ENCODE results near the gene MBP. TPM values are rescaled to one million over a fixed set of nuclear protein-coding genes. Genes with fewer than 3 reads are reported as not detected.

MBP gene
- total RNA-seq, 1 donor from 2014 or later: 14.5 TPM

DNA sequence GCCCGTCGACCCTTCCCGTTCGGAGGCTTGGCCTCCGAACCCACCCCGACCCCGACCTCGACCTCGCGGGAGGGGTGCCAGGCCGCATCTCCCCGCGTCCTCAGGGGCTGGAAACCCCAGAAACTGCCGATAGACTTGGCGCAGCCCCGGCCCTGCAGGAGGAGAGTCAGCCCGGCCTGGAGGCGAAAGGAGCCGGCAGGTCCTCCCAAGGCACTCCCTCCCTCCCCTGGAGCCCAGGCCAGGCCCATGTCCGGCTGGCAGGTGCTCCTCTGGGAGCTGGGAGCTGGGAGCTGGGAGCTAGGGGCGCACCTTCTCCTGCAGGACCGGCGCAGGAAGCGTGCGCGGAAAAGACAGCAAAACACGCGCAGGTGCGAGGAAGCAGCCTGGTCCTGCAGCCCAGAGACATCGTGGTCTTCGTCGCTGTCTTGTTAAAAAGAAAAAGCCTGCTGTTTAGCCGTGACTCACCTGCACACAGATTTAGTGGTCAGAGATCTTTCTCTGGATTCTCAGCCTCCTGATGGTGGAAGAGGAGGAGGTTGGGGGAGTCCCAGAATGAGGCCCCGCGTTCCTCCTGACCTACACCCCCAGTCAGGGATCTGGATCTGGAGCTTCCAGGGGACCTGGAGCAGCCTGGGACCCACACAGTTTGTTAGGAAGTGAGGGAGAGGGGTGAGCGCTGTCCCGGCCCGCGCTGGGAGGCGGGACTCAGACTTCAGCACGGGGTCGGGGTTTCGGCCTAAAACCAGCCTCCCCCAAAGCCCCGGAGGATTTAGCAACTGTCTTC lies 660 bp upstream of the MBP start:
- peaks cover 24% of the 10 kb centered on the region for H3K4me1 Mint-ChIP-seq (ENCODE audit: unreplicated experiment)
- peaks cover 49% of the 10 kb centered on the region for H3K27me3 Mint-ChIP-seq
- no peaks in the 10 kb centered on the region for H3K9me3 Mint-ChIP-seq
- TF ChIP-seq, protein P1, sequence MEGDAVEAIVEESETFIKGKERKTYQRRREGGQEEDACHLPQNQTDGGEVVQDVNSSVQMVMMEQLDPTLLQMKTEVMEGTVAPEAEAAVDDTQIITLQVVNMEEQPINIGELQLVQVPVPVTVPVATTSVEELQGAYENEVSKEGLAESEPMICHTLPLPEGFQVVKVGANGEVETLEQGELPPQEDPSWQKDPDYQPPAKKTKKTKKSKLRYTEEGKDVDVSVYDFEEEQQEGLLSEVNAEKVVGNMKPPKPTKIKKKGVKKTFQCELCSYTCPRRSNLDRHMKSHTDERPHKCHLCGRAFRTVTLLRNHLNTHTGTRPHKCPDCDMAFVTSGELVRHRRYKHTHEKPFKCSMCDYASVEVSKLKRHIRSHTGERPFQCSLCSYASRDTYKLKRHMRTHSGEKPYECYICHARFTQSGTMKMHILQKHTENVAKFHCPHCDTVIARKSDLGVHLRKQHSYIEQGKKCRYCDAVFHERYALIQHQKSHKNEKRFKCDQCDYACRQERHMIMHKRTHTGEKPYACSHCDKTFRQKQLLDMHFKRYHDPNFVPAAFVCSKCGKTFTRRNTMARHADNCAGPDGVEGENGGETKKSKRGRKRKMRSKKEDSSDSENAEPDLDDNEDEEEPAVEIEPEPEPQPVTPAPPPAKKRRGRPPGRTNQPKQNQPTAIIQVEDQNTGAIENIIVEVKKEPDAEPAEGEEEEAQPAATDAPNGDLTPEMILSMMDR (conservative IDR thresholded peaks at IDR 0.05): no peak
- H3K4me3 Mint-ChIP-seq: peak overlapping the region; percentile 85
- DNase-seq (ENCODE audit: extremely low spot score, unreplicated experiment): peak; percentile 70
- H3K36me3 Mint-ChIP-seq: peaks cover 6% of the 10 kb centered on the region
- H3K27ac Mint-ChIP-seq: peak overlapping the region; percentile 39

DNA sequence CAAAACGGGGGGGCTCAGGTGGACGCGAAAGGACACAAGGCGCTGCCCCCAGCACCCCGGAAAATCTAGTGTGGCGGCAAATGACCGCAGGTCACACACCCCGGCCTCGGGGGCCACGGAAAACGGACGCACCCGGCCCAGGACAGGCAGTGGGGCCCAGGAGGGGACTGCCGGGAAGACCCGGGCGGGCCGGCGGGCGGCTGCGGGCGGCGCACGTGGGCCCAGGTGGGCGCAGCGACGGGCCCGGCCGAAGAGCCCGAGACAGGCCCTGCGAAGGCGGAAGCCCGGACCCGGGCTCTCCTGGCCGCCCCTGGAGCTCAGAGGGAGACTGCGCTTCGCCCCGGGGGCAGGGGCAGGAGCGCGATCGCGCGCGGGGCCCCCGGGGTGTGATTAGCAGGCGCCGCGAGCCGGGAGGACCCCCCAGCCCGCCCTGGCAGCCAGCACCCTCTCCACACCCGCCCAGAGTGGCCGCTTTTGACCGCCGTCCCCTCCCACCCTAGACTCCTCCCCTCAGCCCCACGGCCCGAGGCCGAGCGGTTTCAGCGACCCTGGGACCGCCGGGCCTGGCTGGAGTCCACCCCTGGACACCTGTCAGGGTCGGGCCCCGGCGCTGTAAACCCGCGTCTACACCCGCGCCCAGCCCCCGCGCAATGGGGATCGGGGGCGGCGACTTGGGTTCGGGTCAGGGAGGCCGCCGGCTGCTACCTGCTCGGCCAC lies 773 bp downstream of the MBP start:
- H3K27ac Mint-ChIP-seq: no peak overlapping the region
- H3K9me3 Mint-ChIP-seq: no peaks in the 10 kb centered on the region
- peak; percentile 76 for DNase-seq (ENCODE audit: extremely low spot score, unreplicated experiment)
- peak overlapping the region; percentile 90 for H3K4me3 Mint-ChIP-seq
- H3K27me3 Mint-ChIP-seq: peaks cover 52% of the 10 kb centered on the region
- peaks cover 27% of the 10 kb centered on the region for H3K4me1 Mint-ChIP-seq (ENCODE audit: unreplicated experiment)
- TF ChIP-seq, protein P1 (conservative IDR thresholded peaks at IDR 0.05): no peak
- peaks cover 8% of the 10 kb centered on the region for H3K36me3 Mint-ChIP-seq

DNA sequence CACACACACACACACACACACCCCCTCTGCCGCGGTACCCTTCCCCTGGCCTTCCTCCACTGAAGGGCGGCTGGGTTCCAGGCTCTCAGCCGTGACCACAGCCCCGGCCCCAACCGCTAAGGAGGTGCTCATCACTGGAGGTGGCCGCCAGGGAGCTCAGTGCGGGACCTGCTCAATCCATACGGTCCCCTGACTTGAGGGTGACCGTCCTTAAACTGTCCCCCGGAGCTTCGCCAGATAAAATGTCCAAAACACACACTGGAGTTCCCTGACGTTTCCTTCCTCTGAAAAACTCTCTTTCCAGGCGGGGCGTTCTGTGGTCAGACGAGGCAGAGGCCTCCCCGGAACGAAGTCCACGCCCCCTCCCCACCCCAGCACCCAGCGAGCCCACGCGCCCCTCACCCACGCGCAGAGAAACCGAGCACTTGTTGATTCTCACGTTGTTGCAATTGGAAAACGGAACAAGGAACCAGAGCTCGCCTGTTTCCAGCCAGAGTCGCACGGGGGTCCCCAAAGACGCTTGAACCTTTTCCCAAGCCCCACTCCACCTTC lies 1.4 kb downstream of the MBP start:
- no peaks in the 10 kb centered on the region for H3K9me3 Mint-ChIP-seq
- peaks cover 8% of the 10 kb centered on the region for H3K36me3 Mint-ChIP-seq
- peak overlapping the region; percentile 86 for H3K27ac Mint-ChIP-seq
- peaks cover 52% of the 10 kb centered on the region for H3K27me3 Mint-ChIP-seq
- TF ChIP-seq, protein P1 (conservative IDR thresholded peaks at IDR 0.05): no peak
- peak overlapping the region; percentile 90 for H3K4me3 Mint-ChIP-seq
- peaks cover 27% of the 10 kb centered on the region for H3K4me1 Mint-ChIP-seq (ENCODE audit: unreplicated experiment)
- DNase-seq (ENCODE audit: extremely low spot score, unreplicated experiment): peak; percentile 50

DNA sequence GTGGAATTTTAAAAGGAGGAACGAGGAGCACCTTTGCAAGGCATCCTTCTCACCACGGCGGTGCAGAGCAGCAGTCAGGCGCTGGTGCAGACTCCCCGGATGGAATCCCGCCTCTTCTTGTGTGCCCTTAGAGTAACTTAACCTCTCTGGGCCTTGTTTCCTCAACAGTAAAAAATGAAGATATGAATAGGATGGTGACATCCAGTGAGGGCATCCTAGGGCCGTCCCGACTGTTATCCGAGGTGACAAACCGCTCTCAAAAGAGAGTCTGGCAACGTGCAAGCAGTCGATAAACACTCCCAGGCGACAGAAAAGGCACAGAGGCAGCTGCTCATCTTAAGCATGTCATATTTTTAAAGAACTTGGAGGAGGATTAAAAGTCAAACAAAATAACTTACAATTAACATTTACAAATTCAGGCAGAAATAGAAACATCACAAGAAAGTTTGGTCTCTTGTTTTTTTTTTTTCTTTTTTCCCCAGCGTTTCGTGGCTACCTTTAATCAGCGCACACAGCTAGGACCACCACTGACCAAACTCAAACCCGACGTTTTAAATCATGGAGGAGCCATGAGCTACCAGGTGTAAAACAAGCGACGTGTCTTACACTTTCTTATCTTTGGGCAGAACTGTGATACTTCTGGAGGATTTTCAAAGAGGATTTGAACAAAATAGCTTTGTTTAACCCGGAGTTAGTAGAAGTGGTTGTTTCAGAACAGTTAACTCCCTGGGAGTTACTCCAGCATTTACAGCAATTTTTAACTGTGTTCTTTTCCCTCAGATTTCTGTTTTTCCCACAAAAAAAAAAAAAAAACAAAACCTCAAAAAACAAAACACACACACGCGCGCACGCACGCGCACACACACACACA lies 2.1 kb downstream of the MBP start:
- Mint-ChIP-seq H3K27ac (peak overlapping the region; percentile 86), H3K9me3 (no peaks in the 10 kb centered on the region)

More for the DNA sequence above, 2.1 kb downstream of the MBP start:
- no peak for DNase-seq (ENCODE audit: extremely low spot score, unreplicated experiment)
- Mint-ChIP-seq H3K4me3 (peak overlapping the region; percentile 90), H3K36me3 (peaks cover 8% of the 10 kb centered on the region), H3K27me3 (peaks cover 45% of the 10 kb centered on the region), H3K4me1 (ENCODE audit: unreplicated experiment) (peaks cover 27% of the 10 kb centered on the region)
- TF ChIP-seq, protein P1 (conservative IDR thresholded peaks at IDR 0.05): no peak
